ENCODE data around the gene SPACA7. TPM values are rescaled to one million over a fixed set of nuclear protein-coding genes. Genes with fewer than 3 reads are reported as not detected.

SPACA7 gene
- total RNA-seq, 1 experiment from 2014 or later = not detected

GRCh38 chr13:112481458-112481857, 105.3 kb downstream of the SPACA7 start:
- H3K79me2 ChIP-seq (ENCODE audit: insufficient read depth, low read length) = no peaks in the 10 kb centered on the region
- peaks cover 5 to 13% (median 11%) of the 10 kb centered on the region in 3 experiments; a peak in 5 of 7 replicates for H3K36me3 Mint-ChIP-seq (ENCODE audit: insufficient read depth in 1 of 3, low read depth in 3 of 3)
- no peak overlapping the region for H3K14ac ChIP-seq (ENCODE audit: insufficient read depth, low read length)
- H3K4ac ChIP-seq (ENCODE audit: low read depth, low read length) = no peak overlapping the region
- no peaks in the 10 kb centered on the region for H3K27me3 ChIP-seq (ENCODE audit: insufficient read depth, low read length)
- H3K79me1 ChIP-seq (ENCODE audit: insufficient read depth, low read depth, low read length, poor library complexity, severe bottlenecking) = no peaks in the 10 kb centered on the region
- H2AFZ ChIP-seq (ENCODE audit: low read length) = no peak overlapping the region
- no peak overlapping the region for H2BK5ac ChIP-seq (ENCODE audit: insufficient read length, low read length)
- no peak overlapping the region for H2BK120ac ChIP-seq (ENCODE audit: low read depth, low read length, poor library complexity, severe bottlenecking)
- no peaks in the 10 kb centered on the region for H3K9me3 ChIP-seq (ENCODE audit: control insufficient read depth, low read depth, low read length)
- no peak overlapping the region for H3K27ac ChIP-seq (ENCODE audit: insufficient read length, low read depth, low read length)
- no peaks in the 10 kb centered on the region for H3K4me1 ChIP-seq (ENCODE audit: insufficient read depth, low read length)
- no peak overlapping the region for H3K56ac ChIP-seq (ENCODE audit: insufficient read length, low read depth, low read length)
- no peak overlapping the region for H4K5ac ChIP-seq (ENCODE audit: insufficient read length, low read depth, low read length)
- no peak for DNase-seq
- H2BK15ac ChIP-seq (ENCODE audit: low read depth, low read length) = no peak overlapping the region
- H4K8ac ChIP-seq (replicated peaks; ENCODE audit: insufficient read length, low read depth, low read length) = no peak overlapping the region
- H3K9ac ChIP-seq (ENCODE audit: extremely low read depth, insufficient read length, low read length) = no peak overlapping the region
- no peak overlapping the region for H2BK20ac ChIP-seq (ENCODE audit: low read depth, low read length, poor library complexity, severe bottlenecking)
- H2AK5ac ChIP-seq (ENCODE audit: insufficient read length, low read length) = no peak overlapping the region
- H3K23me2 ChIP-seq (ENCODE audit: insufficient read length, low read depth, low read length, poor library complexity, severe bottlenecking) = no peaks in the 10 kb centered on the region
- H3K9me3 Mint-ChIP-seq = no peaks in the 10 kb centered on the region
- H3K4me1 Mint-ChIP-seq = no peaks in the 10 kb centered on the region
- H4K20me1 ChIP-seq (ENCODE audit: control insufficient read depth, insufficient read depth, insufficient read length) = no peaks in the 10 kb centered on the region
- TF ChIP-seq CTCF (conservative IDR thresholded peaks at IDR 0.05) = no peak
- H3K4me2 ChIP-seq (ENCODE audit: insufficient read depth, insufficient read length, low read length) = no peak overlapping the region
- H3K27me3 Mint-ChIP-seq (ENCODE audit: low read depth) = no peaks in the 10 kb centered on the region; the same call in 1 of the 2 replicates
- H3K23ac ChIP-seq (ENCODE audit: insufficient read length, low read depth, low read length) = no peak overlapping the region
- H2BK12ac ChIP-seq (ENCODE audit: insufficient read length, low read depth, low read length) = no peak overlapping the region
- H3T11ph ChIP-seq (ENCODE audit: low read length) = no peak overlapping the region
- no peak overlapping the region for H3K4me3 Mint-ChIP-seq
- no peak overlapping the region for H3K18ac ChIP-seq (ENCODE audit: insufficient read length, low read depth, low read length)
- no peak overlapping the region for H4K91ac ChIP-seq (ENCODE audit: insufficient read length, low read depth, low read length)
- no peak overlapping the region for H3K27ac Mint-ChIP-seq
